ENCODE data around the gene SLC24A4.

Gene SLC24A4

DNA sequence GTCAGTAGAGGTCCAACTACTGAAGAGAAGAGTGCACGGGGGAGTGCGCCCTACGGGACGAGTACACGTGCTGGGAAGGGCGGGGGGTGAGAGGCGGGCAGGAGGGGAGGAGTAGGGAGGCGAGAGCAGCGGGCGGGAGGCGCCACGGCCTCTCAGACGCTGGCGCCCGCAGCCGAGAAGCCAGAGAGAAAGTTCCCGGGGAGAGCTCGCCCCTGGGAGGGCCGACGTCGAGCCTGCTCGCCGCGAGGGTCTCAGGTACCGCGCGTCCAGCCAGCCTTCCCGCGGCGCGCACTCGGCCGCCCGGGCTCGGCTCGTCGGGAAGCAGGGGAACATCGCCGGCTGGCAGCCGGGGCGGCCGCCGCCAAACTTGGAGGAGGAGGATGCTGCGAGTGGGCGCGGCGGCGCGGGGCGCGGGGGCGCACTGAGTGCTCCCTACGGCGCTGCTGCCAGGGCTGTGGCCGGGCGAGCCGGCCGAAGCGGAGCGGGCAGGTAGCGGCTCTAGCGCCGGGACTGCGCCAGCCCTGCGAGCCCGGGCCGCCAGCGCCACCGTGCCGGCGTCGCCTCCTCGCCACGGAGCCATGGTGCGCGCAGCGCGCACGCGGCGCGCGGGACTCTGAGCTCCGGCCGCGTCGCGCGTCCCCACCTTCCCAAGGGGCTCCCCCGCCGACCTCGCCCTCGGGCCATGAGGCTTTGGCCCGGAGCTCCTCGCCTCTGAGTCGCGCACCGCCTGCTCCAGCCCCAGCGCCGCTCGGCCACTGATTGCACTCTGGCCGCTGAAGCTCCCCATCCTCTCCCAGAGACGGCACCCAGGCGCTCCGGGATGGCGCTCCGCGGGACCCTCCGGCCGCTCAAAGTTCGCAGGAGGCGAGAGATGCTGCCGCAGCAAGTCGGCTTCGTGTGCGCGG, at the start of gene SLC24A4:
SLC24A4 (plus strand) TSS at position 155 of the 905 bp plus-strand sequence; CDS start at position 821, 666 bp downstream.
- DNase-seq (ENCODE audit: low read depth in 2 of 2): no peak

- DNase-seq (ENCODE audit: low read depth in 2 of 2): no peak
Measured at GRCh38 chr14:92273166-92273565, 49.8 kb upstream of the SLC24A4 start.

- DNase-seq (ENCODE audit: low read depth in 2 of 2): no peak
Measured at GRCh38 chr14:92274055-92274454, 48.9 kb upstream of the SLC24A4 start.

GRCh38 chr14:92276074-92276473, 46.9 kb upstream of the SLC24A4 start:
- DNase-seq (ENCODE audit: low read depth in 2 of 2): no peak

DNA sequence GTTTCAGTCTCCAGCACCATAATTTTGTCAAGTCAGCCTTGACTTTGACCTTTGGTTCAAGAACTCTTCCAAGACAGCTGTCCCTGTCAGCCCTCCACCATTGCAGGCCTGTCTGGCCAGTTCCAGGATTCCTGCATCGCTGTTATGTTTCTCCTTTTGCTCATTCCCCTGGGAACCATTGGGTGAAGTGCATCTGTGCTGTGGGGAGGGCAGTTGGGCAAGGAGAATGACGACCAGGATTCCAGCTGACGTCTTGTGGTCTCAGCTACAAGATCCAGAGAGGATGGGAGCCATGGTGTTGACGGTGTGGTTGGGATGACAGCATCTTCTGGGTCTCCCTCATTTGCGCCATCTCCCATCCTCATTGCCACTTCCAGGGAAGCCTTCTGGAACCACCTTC, 45.9 kb upstream of the SLC24A4 start:
- no peak for DNase-seq (ENCODE audit: low read depth in 2 of 2)

GRCh38 chr14:92280554-92281262, 42.3 kb upstream of the SLC24A4 start:
- DNase-seq (ENCODE audit: low read depth in 2 of 2): no peak

GRCh38 chr14:92282669-92283068, 40.3 kb upstream of the SLC24A4 start:
- no peak for DNase-seq (ENCODE audit: low read depth in 2 of 2)

- no peak for DNase-seq (ENCODE audit: low read depth in 2 of 2)
Measured at GRCh38 chr14:92285311-92285710, 37.7 kb upstream of the SLC24A4 start.

DNA sequence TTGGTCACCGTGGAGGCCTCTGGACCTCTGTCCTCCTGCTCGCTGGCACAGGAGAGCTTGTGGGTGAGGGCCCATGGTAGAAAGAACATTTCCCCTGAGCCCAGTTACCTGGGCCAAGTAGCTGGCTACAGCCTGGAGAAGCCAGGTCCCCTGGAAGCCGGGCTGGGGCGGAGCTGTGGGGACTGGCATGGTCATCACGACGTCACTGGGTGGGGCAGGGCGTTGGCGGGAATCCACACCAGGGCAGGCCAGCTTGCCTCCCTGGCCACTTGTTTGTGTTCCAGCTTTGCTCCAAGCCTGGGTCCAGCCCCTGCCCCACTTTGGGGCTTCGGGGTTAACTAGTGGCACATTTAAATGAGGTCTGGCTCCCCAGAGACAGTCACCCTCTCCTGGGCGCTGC, 35.0 kb upstream of the SLC24A4 start:
- DNase-seq (ENCODE audit: low read depth in 2 of 2): no peak

DNA sequence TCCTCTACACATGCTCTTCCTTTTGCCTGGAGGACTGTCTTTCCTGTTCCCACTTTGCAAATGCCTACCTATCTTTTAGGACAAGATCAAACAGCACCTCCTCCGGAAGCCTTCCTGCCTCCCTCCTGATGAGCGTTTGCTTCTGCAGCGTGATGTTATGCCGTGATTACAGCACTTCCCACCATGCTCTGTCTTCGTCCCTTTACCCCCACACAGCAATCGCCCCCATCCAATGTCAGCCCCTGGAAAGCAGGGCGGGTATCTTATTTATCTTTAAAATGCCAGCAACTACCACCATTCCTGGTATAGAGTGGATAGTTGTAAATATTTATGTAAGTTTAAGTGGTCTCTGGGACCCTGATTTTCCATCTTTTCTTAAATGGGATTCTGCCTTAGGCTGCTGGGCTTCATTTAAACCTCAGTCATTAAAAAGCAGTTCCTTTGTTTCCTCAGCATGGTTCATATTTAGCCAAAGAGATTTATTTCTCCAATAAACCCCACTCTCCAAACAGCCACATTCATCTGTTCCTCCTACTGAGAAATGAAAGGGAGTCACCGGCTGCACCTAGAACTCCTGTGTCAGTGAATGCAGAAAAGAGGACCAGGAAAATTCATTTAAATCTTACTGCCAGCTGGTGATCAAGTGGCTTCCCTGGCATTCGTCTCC, 33.8 kb upstream of the SLC24A4 start:
- no peak for DNase-seq (ENCODE audit: low read depth in 2 of 2)

GRCh38 chr14:92292673-92293072, 30.3 kb upstream of the SLC24A4 start:
- DNase-seq (ENCODE audit: low read depth in 2 of 2): no peak

- DNase-seq (ENCODE audit: low read depth in 2 of 2): no peak
Measured at GRCh38 chr14:92294506-92294905, 28.5 kb upstream of the SLC24A4 start.

DNA sequence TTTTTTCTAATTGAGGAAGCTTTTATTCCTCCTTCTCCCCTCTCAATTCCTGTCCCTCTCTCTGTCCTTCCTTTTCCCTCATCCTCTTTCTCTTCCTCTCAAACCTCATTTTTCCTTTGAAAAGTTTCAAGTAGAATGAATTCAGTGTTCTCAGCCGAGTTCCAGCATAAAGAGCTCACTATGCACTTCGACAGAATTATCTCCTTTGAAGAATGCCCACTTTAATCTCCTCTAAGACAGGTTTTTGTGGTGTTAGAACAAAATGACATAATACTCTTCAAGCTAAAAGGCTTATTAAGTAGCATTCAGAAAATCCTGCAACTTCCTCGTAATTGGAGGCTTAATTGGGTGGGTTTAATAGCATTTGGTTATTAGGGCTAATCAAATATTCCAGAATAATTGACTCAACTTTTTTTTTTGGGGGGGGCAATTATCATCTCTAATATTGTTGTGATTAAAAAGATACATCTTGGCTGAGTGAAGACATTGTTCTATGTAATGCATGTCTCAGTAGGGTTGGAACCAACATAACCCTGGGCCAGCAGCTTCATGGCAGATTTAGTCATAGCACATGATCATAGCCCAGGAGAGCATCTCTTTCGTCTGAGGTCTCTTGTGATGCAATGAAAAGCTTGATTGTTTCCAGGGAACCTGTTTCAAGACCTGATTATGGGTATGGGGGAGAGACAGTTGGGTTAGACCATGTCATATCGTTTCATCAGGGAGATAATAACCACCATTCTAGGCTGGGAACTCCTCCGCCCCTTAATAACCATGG, 25.0 kb upstream of the SLC24A4 start:
- no peak for DNase-seq (ENCODE audit: low read depth in 2 of 2)

- DNase-seq (ENCODE audit: low read depth in 2 of 2): no peak
Measured at GRCh38 chr14:92302481-92302880, 20.5 kb upstream of the SLC24A4 start.

DNA sequence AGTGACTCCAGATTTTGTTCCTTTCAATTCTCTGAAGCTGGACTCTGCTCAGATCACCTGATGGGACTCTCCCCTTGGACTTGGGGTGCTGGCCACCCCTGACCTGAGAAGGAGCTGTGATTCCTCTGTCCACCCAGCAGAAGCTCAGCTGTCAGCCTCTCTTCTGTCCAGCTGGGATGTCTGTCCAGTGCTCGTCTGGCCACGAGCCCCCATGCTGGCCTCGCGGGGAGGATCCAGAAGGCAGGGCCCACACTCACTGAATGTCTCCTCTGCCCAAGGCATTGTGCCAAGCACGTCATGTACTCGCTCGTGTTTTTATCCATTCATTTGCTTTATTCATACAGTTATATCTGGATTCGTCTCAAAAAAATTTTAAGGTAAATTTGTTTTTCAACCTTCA, 14.2 kb upstream of the SLC24A4 start:
- no peak for DNase-seq (ENCODE audit: low read depth in 2 of 2)

DNA sequence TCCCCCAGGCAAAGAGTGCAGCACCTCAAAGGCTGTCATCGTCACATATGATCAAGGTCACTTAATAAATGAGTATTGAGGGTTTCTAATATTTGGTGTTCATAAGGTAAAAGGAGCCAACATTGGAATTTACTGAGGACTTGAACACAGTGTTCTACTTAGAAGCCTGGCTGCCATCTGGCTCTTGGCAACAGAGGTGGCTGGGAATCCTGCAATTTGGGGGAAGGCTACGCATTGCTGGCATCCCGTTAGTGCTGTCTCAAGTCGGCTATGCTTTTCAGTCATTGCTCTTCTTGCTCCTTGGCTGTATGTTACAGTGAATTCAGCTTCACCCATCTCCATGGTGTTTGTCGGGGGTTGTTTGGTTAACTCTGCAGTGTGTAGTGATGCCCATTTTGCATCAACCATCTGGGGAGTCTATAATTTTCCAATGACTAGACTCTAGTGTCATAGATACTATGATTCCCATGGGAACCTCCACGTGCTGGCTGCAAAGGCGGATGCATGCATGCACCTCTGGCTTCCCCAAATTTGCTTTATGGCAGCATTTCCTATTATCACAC, 12.9 kb upstream of the SLC24A4 start:
- DNase-seq (ENCODE audit: low read depth in 2 of 2): no peak

GRCh38 chr14:92310776-92311375, 12.1 kb upstream of the SLC24A4 start:
- DNase-seq (ENCODE audit: low read depth in 2 of 2): no peak

DNA sequence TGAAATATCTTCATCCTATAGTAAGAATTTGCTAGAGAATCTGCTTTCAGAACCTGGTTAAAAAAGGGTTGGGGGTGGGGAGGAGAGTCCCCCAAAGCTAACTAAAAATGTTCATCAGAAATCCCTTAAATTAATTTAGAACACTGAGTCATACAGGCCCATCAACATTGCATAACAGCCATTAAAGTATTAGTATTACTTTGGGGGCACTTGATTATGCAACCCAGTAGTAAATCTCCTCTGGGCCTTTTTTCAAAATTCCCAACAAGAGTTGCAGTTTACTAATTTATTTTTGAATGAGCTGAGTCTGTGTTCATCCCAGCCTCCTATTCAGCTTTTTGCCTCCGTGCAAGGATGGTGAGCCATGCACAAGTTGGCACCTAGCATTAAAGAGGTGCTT, 8.8 kb upstream of the SLC24A4 start:
- DNase-seq (ENCODE audit: low read depth in 2 of 2): no peak

GRCh38 chr14:92315050-92315805, 7.7 kb upstream of the SLC24A4 start:
- no peak for DNase-seq (ENCODE audit: low read depth in 2 of 2)

DNA sequence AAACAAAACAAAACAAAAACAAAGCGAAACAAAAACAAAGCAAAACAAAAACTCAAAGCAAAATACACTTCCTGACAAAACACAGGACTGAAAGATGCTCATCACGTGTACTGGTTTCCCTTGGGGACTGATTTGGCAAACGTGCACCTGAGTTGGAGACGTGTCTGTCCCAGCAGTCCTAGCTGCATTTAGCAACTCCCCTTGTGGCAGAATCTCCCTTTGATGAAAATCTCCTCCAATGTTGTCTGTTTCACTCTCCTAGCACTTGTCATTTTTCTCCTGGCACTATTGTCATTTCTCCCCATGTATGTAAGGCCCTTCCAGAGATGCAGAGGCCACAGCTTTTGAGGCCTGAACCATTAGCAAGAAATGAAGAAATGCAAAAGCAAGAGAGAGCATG, 6.8 kb upstream of the SLC24A4 start:
- no peak for DNase-seq (ENCODE audit: low read depth in 2 of 2)

All from stimulated activated CD8-positive, alpha-beta memory T cell treated with anti-CD3 and anti-CD28 coated beads, Interleukin-7, amount 100 ng/mL, for 1 hour (primary cell).